ENCODE results near the gene TSHZ2. TPM values are rescaled to one million over a fixed set of nuclear protein-coding genes. Genes with fewer than 3 reads are reported as not detected.

The TSHZ2 gene
- total and polyA plus RNA-seq, 9 of the 15 experiments (the other 6 are each of a cell fraction or from before 2014, with no cell fraction given) = 0.03 to 0.20 (median 0.05) TPM; not detected in 4

DNA sequence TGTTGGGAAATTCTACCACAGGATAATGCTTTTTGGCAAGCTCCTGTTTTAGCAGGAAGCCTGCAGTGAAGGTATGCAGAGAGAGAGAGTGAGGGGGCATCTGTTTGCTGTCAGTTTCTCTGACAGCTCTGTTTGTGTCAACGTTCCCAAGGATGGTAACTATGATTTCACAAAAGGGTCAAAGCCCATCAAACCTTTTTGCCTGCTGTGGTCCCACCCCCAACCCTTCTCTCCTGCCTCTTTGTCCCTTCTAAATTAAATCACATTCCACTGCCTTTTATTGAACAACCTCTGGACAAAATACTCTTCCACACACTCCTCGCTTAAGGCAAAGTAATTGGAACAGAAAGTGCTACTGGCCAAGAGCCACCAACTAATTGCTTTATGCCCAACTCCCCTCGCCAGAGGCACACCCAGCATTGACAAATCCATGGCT, 128.3 kb downstream of the TSHZ2 start:
- intact Hi-C loops (cut with micrococcal nuclease) (no loop called here), in situ Hi-C loops (cut with MboI) (no loop called here)
- WGBS (ENCODE audit: insufficient coverage, low coverage, missing lambda C conversion rate) = 0% methylated on average over 3 of the region's 3 CpGs
- TF ChIP-seq GTF2E2 (tag; IDR thresholded peaks at IDR 0.05) = no peak
- TF ChIP-seq MIER1 (IDR thresholded peaks at IDR 0.05; ENCODE audit: low read depth) = no peak
- TF ChIP-seq SNRNP70 (optimal IDR thresholded peaks at IDR 0.05; ENCODE audit: low read depth, low read length) = no peak
- TF ChIP-seq, protein P1, sequence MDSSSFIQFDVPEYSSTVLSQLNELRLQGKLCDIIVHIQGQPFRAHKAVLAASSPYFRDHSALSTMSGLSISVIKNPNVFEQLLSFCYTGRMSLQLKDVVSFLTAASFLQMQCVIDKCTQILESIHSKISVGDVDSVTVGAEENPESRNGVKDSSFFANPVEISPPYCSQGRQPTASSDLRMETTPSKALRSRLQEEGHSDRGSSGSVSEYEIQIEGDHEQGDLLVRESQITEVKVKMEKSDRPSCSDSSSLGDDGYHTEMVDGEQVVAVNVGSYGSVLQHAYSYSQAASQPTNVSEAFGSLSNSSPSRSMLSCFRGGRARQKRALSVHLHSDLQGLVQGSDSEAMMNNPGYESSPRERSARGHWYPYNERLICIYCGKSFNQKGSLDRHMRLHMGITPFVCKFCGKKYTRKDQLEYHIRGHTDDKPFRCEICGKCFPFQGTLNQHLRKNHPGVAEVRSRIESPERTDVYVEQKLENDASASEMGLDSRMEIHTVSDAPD (CRISPR knock-in tag; IDR thresholded peaks at IDR 0.05) = no peak
- TF ChIP-seq, protein P2, sequence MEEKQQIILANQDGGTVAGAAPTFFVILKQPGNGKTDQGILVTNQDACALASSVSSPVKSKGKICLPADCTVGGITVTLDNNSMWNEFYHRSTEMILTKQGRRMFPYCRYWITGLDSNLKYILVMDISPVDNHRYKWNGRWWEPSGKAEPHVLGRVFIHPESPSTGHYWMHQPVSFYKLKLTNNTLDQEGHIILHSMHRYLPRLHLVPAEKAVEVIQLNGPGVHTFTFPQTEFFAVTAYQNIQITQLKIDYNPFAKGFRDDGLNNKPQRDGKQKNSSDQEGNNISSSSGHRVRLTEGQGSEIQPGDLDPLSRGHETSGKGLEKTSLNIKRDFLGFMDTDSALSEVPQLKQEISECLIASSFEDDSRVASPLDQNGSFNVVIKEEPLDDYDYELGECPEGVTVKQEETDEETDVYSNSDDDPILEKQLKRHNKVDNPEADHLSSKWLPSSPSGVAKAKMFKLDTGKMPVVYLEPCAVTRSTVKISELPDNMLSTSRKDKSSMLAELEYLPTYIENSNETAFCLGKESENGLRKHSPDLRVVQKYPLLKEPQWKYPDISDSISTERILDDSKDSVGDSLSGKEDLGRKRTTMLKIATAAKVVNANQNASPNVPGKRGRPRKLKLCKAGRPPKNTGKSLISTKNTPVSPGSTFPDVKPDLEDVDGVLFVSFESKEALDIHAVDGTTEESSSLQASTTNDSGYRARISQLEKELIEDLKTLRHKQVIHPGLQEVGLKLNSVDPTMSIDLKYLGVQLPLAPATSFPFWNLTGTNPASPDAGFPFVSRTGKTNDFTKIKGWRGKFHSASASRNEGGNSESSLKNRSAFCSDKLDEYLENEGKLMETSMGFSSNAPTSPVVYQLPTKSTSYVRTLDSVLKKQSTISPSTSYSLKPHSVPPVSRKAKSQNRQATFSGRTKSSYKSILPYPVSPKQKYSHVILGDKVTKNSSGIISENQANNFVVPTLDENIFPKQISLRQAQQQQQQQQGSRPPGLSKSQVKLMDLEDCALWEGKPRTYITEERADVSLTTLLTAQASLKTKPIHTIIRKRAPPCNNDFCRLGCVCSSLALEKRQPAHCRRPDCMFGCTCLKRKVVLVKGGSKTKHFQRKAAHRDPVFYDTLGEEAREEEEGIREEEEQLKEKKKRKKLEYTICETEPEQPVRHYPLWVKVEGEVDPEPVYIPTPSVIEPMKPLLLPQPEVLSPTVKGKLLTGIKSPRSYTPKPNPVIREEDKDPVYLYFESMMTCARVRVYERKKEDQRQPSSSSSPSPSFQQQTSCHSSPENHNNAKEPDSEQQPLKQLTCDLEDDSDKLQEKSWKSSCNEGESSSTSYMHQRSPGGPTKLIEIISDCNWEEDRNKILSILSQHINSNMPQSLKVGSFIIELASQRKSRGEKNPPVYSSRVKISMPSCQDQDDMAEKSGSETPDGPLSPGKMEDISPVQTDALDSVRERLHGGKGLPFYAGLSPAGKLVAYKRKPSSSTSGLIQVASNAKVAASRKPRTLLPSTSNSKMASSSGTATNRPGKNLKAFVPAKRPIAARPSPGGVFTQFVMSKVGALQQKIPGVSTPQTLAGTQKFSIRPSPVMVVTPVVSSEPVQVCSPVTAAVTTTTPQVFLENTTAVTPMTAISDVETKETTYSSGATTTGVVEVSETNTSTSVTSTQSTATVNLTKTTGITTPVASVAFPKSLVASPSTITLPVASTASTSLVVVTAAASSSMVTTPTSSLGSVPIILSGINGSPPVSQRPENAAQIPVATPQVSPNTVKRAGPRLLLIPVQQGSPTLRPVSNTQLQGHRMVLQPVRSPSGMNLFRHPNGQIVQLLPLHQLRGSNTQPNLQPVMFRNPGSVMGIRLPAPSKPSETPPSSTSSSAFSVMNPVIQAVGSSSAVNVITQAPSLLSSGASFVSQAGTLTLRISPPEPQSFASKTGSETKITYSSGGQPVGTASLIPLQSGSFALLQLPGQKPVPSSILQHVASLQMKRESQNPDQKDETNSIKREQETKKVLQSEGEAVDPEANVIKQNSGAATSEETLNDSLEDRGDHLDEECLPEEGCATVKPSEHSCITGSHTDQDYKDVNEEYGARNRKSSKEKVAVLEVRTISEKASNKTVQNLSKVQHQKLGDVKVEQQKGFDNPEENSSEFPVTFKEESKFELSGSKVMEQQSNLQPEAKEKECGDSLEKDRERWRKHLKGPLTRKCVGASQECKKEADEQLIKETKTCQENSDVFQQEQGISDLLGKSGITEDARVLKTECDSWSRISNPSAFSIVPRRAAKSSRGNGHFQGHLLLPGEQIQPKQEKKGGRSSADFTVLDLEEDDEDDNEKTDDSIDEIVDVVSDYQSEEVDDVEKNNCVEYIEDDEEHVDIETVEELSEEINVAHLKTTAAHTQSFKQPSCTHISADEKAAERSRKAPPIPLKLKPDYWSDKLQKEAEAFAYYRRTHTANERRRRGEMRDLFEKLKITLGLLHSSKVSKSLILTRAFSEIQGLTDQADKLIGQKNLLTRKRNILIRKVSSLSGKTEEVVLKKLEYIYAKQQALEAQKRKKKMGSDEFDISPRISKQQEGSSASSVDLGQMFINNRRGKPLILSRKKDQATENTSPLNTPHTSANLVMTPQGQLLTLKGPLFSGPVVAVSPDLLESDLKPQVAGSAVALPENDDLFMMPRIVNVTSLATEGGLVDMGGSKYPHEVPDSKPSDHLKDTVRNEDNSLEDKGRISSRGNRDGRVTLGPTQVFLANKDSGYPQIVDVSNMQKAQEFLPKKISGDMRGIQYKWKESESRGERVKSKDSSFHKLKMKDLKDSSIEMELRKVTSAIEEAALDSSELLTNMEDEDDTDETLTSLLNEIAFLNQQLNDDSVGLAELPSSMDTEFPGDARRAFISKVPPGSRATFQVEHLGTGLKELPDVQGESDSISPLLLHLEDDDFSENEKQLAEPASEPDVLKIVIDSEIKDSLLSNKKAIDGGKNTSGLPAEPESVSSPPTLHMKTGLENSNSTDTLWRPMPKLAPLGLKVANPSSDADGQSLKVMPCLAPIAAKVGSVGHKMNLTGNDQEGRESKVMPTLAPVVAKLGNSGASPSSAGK (IDR thresholded peaks at IDR 0.05) = no peak
- Histone ChIP-seq H3K9ac (ENCODE audit: insufficient read depth in 1 of 2, low read depth in 2 of 2, low read length in 2 of 2) (no peak overlapping the region), H3K27ac (ENCODE audit: extremely low read depth, low read depth, low read length) (no peak overlapping the region), H3K79me2 (ENCODE audit: control insufficient read depth, insufficient read depth, low read length) (no peaks in the 10 kb centered on the region), H2AFZ (ENCODE audit: low read depth, low read length) (no peak overlapping the region), H3K27me3 (ENCODE audit: control insufficient read depth in 2 of 2, insufficient read depth in 2 of 2, low read length in 2 of 2) (peaks cover 0 to 4% of the 10 kb centered on the region in 2 experiments; a peak in 1 of 5 replicates), H3K9me3 (replicated peaks; ENCODE audit: control insufficient read depth, insufficient read depth, low read depth, low read length) (no peaks in the 10 kb centered on the region), H3K4me2 (ENCODE audit: insufficient read depth, low read length) (no peak overlapping the region), H3K9me1 (ENCODE audit: control insufficient read depth, insufficient read depth, low read length) (no peaks in the 10 kb centered on the region), H3K36me3 (ENCODE audit: control insufficient read depth, insufficient read depth, low read length) (no peaks in the 10 kb centered on the region), H4K20me1 (replicated peaks; ENCODE audit: control insufficient read depth, insufficient read depth, low read length) (no peaks in the 10 kb centered on the region), H3K4me3 (no peak overlapping the region), H3K4me1 (replicated peaks in 1 of 2; ENCODE audit: control insufficient read depth in 2 of 2, insufficient read depth in 2 of 2, low read length in 2 of 2) (no peaks in the 10 kb centered on the region)
- ATAC-seq (no peak), DNase-seq (ENCODE audit: extremely low read depth in 1 of 4, low spot score in 3 of 4) (no peak), FAIRE-seq (no peak)
- POLR2A ChIA-PET = interaction anchor here (0.7 to 1.2 kb wide), 2 partner anchors 9 to 17 kb away, joined by 4 read pairs; no protein-coding TSS in a partner anchor
- BruUV-seq (replicated peaks) = no TSS peak
- CTCF ChIA-PET (ENCODE audit: low intra/inter-chr PET ratio) = no interaction called here
